PC-3 (cell line): Measurements from ENCODE around the gene CACNA1C. TPM values are rescaled to one million over a fixed set of nuclear protein-coding genes. Genes with fewer than 3 reads are reported as not detected.

Experiments
- ATAC-seq: fragments of 200-7000 bp; cut with Tn5 transposase; 2 replicates; pipeline ENCODE4 v1.9.1; 2020; ENCODE audit warnings: mild to moderate bottlenecking, moderate library complexity
- BruUV-seq: library from RNA; stranded (reverse); fragments of 400-500 nt; replicated peaks from 2 replicates; lab custom pipeline; 2021; lab: Mats Ljungman, UMichigan
- CTCF ChIA-PET: fragments of 300-600 bp; sonication (Branson Sonifier 250); formaldehyde crosslinking; loops from one replicate; lab custom pipeline; 2022; ENCODE audit warnings: antibody characterized with exemption; lab: Charles Lee
- POLR2A ChIA-PET: fragments of 300-600 bp; sonication (Branson Sonifier 250); formaldehyde crosslinking; loops from one replicate; lab custom pipeline; 2022; ENCODE audit warnings: antibody characterized with exemption; ENCODE audit not compliant: unreplicated experiment; lab: Charles Lee
- DNase-seq: peaks from one replicate; pipeline ENCODE4 v3.0.0-alpha.2; 2015
- H2AFZ ChIP-seq: fragments of 300-600 bp; sonication (generic); 2 replicates; pipeline ENCODE4 v1.6.0; 2016; ENCODE audit warnings: antibody characterized with exemption, low read length
- H3F3A ChIP-seq: fragments of 300-600 bp; sonication (generic); one replicate; pipeline ENCODE4 v1.6.0; 2017; ENCODE audit warnings: antibody characterized with exemption, low read length, control low read depth, mild to moderate bottlenecking; ENCODE audit not compliant: unreplicated experiment
- H3K27ac ChIP-seq: fragments of 300-600 bp; sonication (generic); 2 replicates; pipeline ENCODE4 v1.5.1; 2016; ENCODE audit warnings: mild to moderate bottlenecking, low read length
- H3K27me3 ChIP-seq: fragments of 300-600 bp; sonication (generic); 2 replicates; pipeline ENCODE4 v1.6.1; 2016; ENCODE audit warnings: low read length, mixed read lengths
- H3K36me3 ChIP-seq: fragments of 300-600 bp; sonication (generic); 2 replicates; pipeline ENCODE4 v1.6.1; 2016; ENCODE audit warnings: low read depth, mixed run types, low read length, mixed read lengths
- H3K4me1 ChIP-seq: fragments of 300-600 bp; sonication (generic); 2 replicates; pipeline ENCODE4 v1.5.1; 2016; ENCODE audit warnings: low read length; ENCODE audit not compliant: insufficient read depth
- H3K4me2 ChIP-seq: fragments of 300-600 bp; sonication (generic); 2 replicates; pipeline ENCODE4 v1.6.0; 2016; ENCODE audit warnings: low read length
- H3K4me3 ChIP-seq: fragments of 300-600 bp; sonication (generic); 2 replicates; pipeline ENCODE4 v1.5.1; 2016; ENCODE audit warnings: mild to moderate bottlenecking, low read length, mixed read lengths
- H3K79me2 ChIP-seq: fragments of 300-600 bp; sonication (generic); 2 replicates; pipeline ENCODE4 v1.6.1; 2017; ENCODE audit warnings: low read length, mixed read lengths
- H3K9ac ChIP-seq: fragments of 300-600 bp; sonication (generic); 2 replicates; pipeline ENCODE4 v1.6.0; 2016; ENCODE audit warnings: mild to moderate bottlenecking, low read length
- H3K9me2 ChIP-seq: fragments of 300-600 bp; sonication (generic); replicated peaks from 2 replicates; pipeline ENCODE4 v1.6.1; 2016; ENCODE audit warnings: mixed run types, low read length, mixed read lengths
- H3K9me3 ChIP-seq: fragments of 300-600 bp; sonication (generic); 2 replicates; pipeline ENCODE4 v1.6.1; 2016; ENCODE audit warnings: low read length, mixed read lengths
- H4K20me1 ChIP-seq: fragments of 300-600 bp; sonication (generic); 2 replicates; pipeline ENCODE4 v1.6.1; 2016; ENCODE audit warnings: low read length, mixed read lengths
- CTCF ChIP-seq: fragments of 300-600 bp; sonication (generic); conservative IDR thresholded peaks from 2 replicates; pipeline ENCODE4 v1.5.1; 2017; ENCODE audit warnings: antibody characterized with exemption, low read depth, mild to moderate bottlenecking, low read length
- EZH2 ChIP-seq: fragments of 300-600 bp; sonication (generic); IDR thresholded peaks from one replicate; pipeline ENCODE4 v1.6.1; 2017; ENCODE audit warnings: antibody characterized with exemption, mild to moderate bottlenecking, low read length; ENCODE audit not compliant: unreplicated experiment
- EZH2phosphoT487 ChIP-seq: fragments of 300-600 bp; sonication (generic); IDR thresholded peaks from 2 replicates; pipeline ENCODE4 v1.6.1; 2018; ENCODE audit warnings: mild to moderate bottlenecking, antibody characterized with exemption, low read length, borderline replicate concordance
- intact Hi-C: fragments of 100-400 bp; cut with micrococcal nuclease; formaldehyde crosslinking; loops from 2 replicates; pipeline ENCODE4 v1.9.0; 2023
- total RNA-seq: library from RNA; depleted of rRNA; stranded (reverse); fragments of >200 nt; gene quantifications from 2 replicates; pipeline ENCODE4 v1.2.3, GENCODE V29; 2014

CACNA1C gene
- total RNA-seq, 1 experiment from 2014 or later: not detected

DNA sequence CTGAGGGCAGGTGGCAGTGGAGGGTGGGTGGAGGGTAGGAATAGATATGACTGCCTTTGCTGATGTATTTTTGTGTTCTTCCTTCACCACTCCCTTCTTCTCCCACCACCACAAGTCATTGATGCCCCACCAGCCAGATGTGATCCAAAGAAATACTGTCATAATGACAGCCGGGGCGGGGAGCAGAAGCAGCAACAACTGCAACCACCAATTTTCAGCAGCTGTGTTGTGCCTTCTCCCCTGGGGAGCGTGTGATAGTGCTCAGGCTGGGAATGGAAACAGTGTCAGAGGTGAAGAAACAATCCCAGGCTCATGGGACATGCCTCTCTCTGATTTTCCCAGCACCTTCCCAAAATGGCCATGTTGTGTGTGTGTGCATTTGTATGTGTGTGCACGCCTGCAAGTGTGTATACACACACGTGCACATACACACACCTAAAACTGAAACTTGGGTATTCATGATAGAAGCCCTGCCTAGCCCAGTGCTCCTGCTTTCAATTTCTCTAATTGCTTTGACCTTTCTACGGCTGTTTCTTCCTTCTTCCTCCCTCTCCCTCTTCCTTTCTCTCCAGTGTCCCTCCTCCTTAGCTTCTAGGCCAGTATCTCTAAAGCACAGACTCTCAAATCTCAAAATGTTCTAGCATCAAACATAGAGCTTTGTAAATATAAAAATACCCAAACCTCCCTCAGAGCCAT is 442.8 kb downstream of the CACNA1C start:
- no peak overlapping the region for H3K4me3 ChIP-seq
- TF ChIP-seq CTCF: no peak
- no peak for TF ChIP-seq EZH2
- TF ChIP-seq EZH2phosphoT487: no peak
- H3F3A ChIP-seq: no peaks in the 10 kb centered on the region
- H3K27me3 ChIP-seq: peaks cover 91% of the 10 kb centered on the region
- H2AFZ ChIP-seq: no peak overlapping the region
- H3K4me1 ChIP-seq: no peaks in the 10 kb centered on the region
- H3K4me2 ChIP-seq: no peak overlapping the region
- no peak overlapping the region for H3K9ac ChIP-seq
- no peaks in the 10 kb centered on the region for H4K20me1 ChIP-seq
- H3K9me2 ChIP-seq: no peaks in the 10 kb centered on the region
- CTCF ChIA-PET: no interaction called here
- H3K27ac ChIP-seq: no peak overlapping the region
- intact Hi-C loops: no loop called here
- no TSS peak for BruUV-seq
- H3K36me3 ChIP-seq: no peaks in the 10 kb centered on the region
- no peak for DNase-seq
- no peaks in the 10 kb centered on the region for H3K79me2 ChIP-seq
- no peak for ATAC-seq
- H3K9me3 ChIP-seq: no peaks in the 10 kb centered on the region
- POLR2A ChIA-PET: no interaction called here

GRCh38 chr12:2498964-2499500 is 446.2 kb downstream of the CACNA1C start:
- DNase-seq (no peak), ATAC-seq (no peak)
- Histone ChIP-seq H3K79me2 (no peaks in the 10 kb centered on the region), H3K9ac (no peak overlapping the region), H3K9me2 (no peaks in the 10 kb centered on the region), H3K27ac (no peak overlapping the region), H3K27me3 (peaks cover 92% of the 10 kb centered on the region), H2AFZ (no peak overlapping the region), H3K4me3 (no peak overlapping the region), H3K4me1 (no peaks in the 10 kb centered on the region), H3K36me3 (no peaks in the 10 kb centered on the region), H3F3A (no peaks in the 10 kb centered on the region), H3K9me3 (no peaks in the 10 kb centered on the region), H4K20me1 (no peaks in the 10 kb centered on the region), H3K4me2 (no peak overlapping the region)
- ChIA-PET CTCF (no interaction called here), POLR2A (no interaction called here)
- intact Hi-C loops: no loop called here
- BruUV-seq: no TSS peak
- TF ChIP-seq EZH2phosphoT487 (no peak), CTCF (no peak), EZH2 (no peak)

GRCh38 chr12:2501464-2502191 is 448.8 kb downstream of the CACNA1C start:
- peaks cover 73% of the 10 kb centered on the region for H3K27me3 ChIP-seq

More at GRCh38 chr12:2501464-2502191, 448.8 kb downstream of the CACNA1C start:
- BruUV-seq: no TSS peak
- Histone ChIP-seq H3K4me1 (no peaks in the 10 kb centered on the region), H3K9ac (no peak overlapping the region), H2AFZ (no peak overlapping the region), H3K27ac (no peak overlapping the region), H3K9me2 (no peaks in the 10 kb centered on the region), H3K36me3 (no peaks in the 10 kb centered on the region), H4K20me1 (no peaks in the 10 kb centered on the region), H3K9me3 (no peaks in the 10 kb centered on the region), H3K79me2 (no peaks in the 10 kb centered on the region), H3F3A (no peaks in the 10 kb centered on the region), H3K4me2 (no peak overlapping the region), H3K4me3 (no peak overlapping the region)
- ChIA-PET CTCF (no interaction called here), POLR2A (no interaction called here)
- ATAC-seq (no peak), DNase-seq (no peak)
- intact Hi-C loops: no loop called here
- TF ChIP-seq CTCF (no peak), EZH2 (no peak), EZH2phosphoT487 (no peak)
